ENCODE measurements around the gene ENGASE.

ENGASE gene

GRCh38 chr17:79102214-79102613, 27.6 kb downstream of the ENGASE start:
- no peak for DNase-seq
- Mint-ChIP-seq H3K4me3 (no peak overlapping the region), H3K27ac (no peak overlapping the region), H3K9me3 (no peaks in the 10 kb centered on the region), H3K27me3 (peaks cover 78% of the 10 kb centered on the region), H3K4me1 (peaks cover 7% of the 10 kb centered on the region)
- ATAC-seq = no peak

GRCh38 chr17:79104898-79105600, 30.4 kb downstream of the ENGASE start:
- no peak overlapping the region for H3K27ac Mint-ChIP-seq
- no peaks in the 10 kb centered on the region for H3K4me1 Mint-ChIP-seq
- ATAC-seq (no peak), DNase-seq (no peak)
- H3K9me3 Mint-ChIP-seq = no peaks in the 10 kb centered on the region
- peaks cover 50% of the 10 kb centered on the region for H3K27me3 Mint-ChIP-seq
- no peak overlapping the region for H3K4me3 Mint-ChIP-seq

- no peak overlapping the region for H3K4me3 Mint-ChIP-seq
These were observed 31.3 kb downstream of the ENGASE start for GRCh38 chr17:79105937-79106336.

GRCh38 chr17:79106958-79107357, 32.3 kb downstream of the ENGASE start:
- Mint-ChIP-seq H3K27me3 (peaks cover 46% of the 10 kb centered on the region), H3K27ac (no peak overlapping the region), H3K4me3 (no peak overlapping the region), H3K4me1 (no peaks in the 10 kb centered on the region), H3K9me3 (no peaks in the 10 kb centered on the region)
- no peak for DNase-seq
- no peak for ATAC-seq

More at GRCh38 chr17:79105937-79106336, 31.3 kb downstream of the ENGASE start:
- ATAC-seq = no peak
- Mint-ChIP-seq H3K27ac (peak overlapping the region in 1 of 2 donors; percentile 34), H3K9me3 (no peaks in the 10 kb centered on the region), H3K27me3 (peaks cover 50% of the 10 kb centered on the region), H3K4me1 (no peaks in the 10 kb centered on the region)
- DNase-seq = no peak

- ATAC-seq = no peak
- Mint-ChIP-seq H3K4me3 (no peak overlapping the region), H3K9me3 (no peaks in the 10 kb centered on the region), H3K27me3 (peaks cover 39% of the 10 kb centered on the region), H3K27ac (no peak overlapping the region), H3K4me1 (no peaks in the 10 kb centered on the region)
- no peak for DNase-seq
These were observed 33.0 kb downstream of the ENGASE start for GRCh38 chr17:79107499-79108231.

GRCh38 chr17:79108232-79108850, 33.7 kb downstream of the ENGASE start:
- ATAC-seq = no peak
- Mint-ChIP-seq H3K4me3 (no peak overlapping the region), H3K27me3 (peaks cover 32% of the 10 kb centered on the region), H3K27ac (no peak overlapping the region), H3K9me3 (no peaks in the 10 kb centered on the region), H3K4me1 (no peaks in the 10 kb centered on the region)
- no peak for DNase-seq

- no peaks in the 10 kb centered on the region for H3K4me1 Mint-ChIP-seq
- no peak overlapping the region for H3K27ac Mint-ChIP-seq
- peaks cover 26% of the 10 kb centered on the region for H3K27me3 Mint-ChIP-seq
- no peaks in the 10 kb centered on the region for H3K9me3 Mint-ChIP-seq
- H3K4me3 Mint-ChIP-seq = no peak overlapping the region
- ATAC-seq = no peak
- no peak for DNase-seq
These were observed 34.2 kb downstream of the ENGASE start for GRCh38 chr17:79108870-79109269.

- Mint-ChIP-seq H3K27me3 (peaks cover 19% of the 10 kb centered on the region), H3K4me3 (no peak overlapping the region), H3K4me1 (no peaks in the 10 kb centered on the region), H3K27ac (no peak overlapping the region), H3K9me3 (no peaks in the 10 kb centered on the region)
- ATAC-seq = no peak
- DNase-seq = no peak
These were observed 35.0 kb downstream of the ENGASE start for GRCh38 chr17:79109584-79109983.

- H3K27ac Mint-ChIP-seq = no peak overlapping the region
- peaks cover 15% of the 10 kb centered on the region for H3K27me3 Mint-ChIP-seq
- H3K4me1 Mint-ChIP-seq = no peaks in the 10 kb centered on the region
- no peaks in the 10 kb centered on the region for H3K9me3 Mint-ChIP-seq
- DNase-seq = no peak
- ATAC-seq = no peak
- H3K4me3 Mint-ChIP-seq = no peak overlapping the region
These were observed 36.5 kb downstream of the ENGASE start for GRCh38 chr17:79111097-79111496.

GRCh38 chr17:79112471-79112870, 37.8 kb downstream of the ENGASE start:
- H3K9me3 Mint-ChIP-seq = no peaks in the 10 kb centered on the region
- ATAC-seq (no peak), DNase-seq (no peak)
- peaks cover 15% of the 10 kb centered on the region for H3K27me3 Mint-ChIP-seq
- no peak overlapping the region for H3K4me3 Mint-ChIP-seq
- no peaks in the 10 kb centered on the region for H3K4me1 Mint-ChIP-seq
- H3K27ac Mint-ChIP-seq = no peak overlapping the region

GRCh38 chr17:79113699-79114457, 39.3 kb downstream of the ENGASE start:
- no peaks in the 10 kb centered on the region for H3K9me3 Mint-ChIP-seq
- no peak overlapping the region for H3K27ac Mint-ChIP-seq
- no peak for DNase-seq
- H3K4me1 Mint-ChIP-seq = no peaks in the 10 kb centered on the region
- no peak overlapping the region for H3K4me3 Mint-ChIP-seq
- peaks cover 15% of the 10 kb centered on the region for H3K27me3 Mint-ChIP-seq
- no peak for ATAC-seq

- Mint-ChIP-seq H3K27ac (peak overlapping the region in 1 of 2 donors; percentile 34), H3K4me1 (no peaks in the 10 kb centered on the region), H3K9me3 (no peaks in the 10 kb centered on the region), H3K27me3 (peaks cover 15% of the 10 kb centered on the region), H3K4me3 (no peak overlapping the region)
- DNase-seq (no peak), ATAC-seq (no peak)
These were observed 40.1 kb downstream of the ENGASE start for GRCh38 chr17:79114458-79115301.

- DNase-seq = no peak
- Mint-ChIP-seq H3K4me1 (no peaks in the 10 kb centered on the region), H3K4me3 (no peak overlapping the region), H3K9me3 (no peaks in the 10 kb centered on the region), H3K27ac (no peak overlapping the region), H3K27me3 (peaks cover 11% of the 10 kb centered on the region)
- ATAC-seq = peak; percentile 39
These were observed 40.9 kb downstream of the ENGASE start for GRCh38 chr17:79115487-79115886.

GRCh38 chr17:79116575-79117368, 42.1 kb downstream of the ENGASE start:
- DNase-seq (no peak), ATAC-seq (no peak)
- H3K27me3 Mint-ChIP-seq = no peaks in the 10 kb centered on the region
- H3K27ac Mint-ChIP-seq = no peak overlapping the region
- no peak overlapping the region for H3K4me3 Mint-ChIP-seq
- H3K4me1 Mint-ChIP-seq = no peaks in the 10 kb centered on the region
- no peaks in the 10 kb centered on the region for H3K9me3 Mint-ChIP-seq

All from stimulated activated naive CD8-positive, alpha-beta T cell treated with anti-CD3 and anti-CD28 coated beads, Interleukin-15, amount 100 ng/mL, for 72 hours (primary cell).